ENCODE data around the gene SPATA17.

GRCh38 chr1:217812175-217812574 is 181.0 kb downstream of the SPATA17 start:
- no peak for TF ChIP-seq POLR2A (IDR thresholded peaks at IDR 0.05; ENCODE audit: low read depth, low read length)
- no peak for TF ChIP-seq POLR2AphosphoS5 (IDR thresholded peaks at IDR 0.05; ENCODE audit: low read depth, low read length)
- no peak for TF ChIP-seq TAF1 (IDR thresholded peaks at IDR 0.05; ENCODE audit: low read depth, low read length)

Measured in GM12891 (cell line).